HCT116 (cell line): ENCODE measurements around the gene DCTD. TPM values are rescaled to one million over a fixed set of nuclear protein-coding genes. Genes with fewer than 3 reads are reported as not detected.

Experiments
- ATAC-seq: fragments of 200-7000 bp; cut with Tn5 transposase; 2 replicates; pipeline ENCODE4 v1.9.1; 2020; ENCODE audit warnings: mild to moderate bottlenecking, moderate library complexity
- BruUV-seq: library from RNA; stranded (reverse); fragments of 400-500 nt; replicated peaks from 2 replicates; lab custom pipeline; 2021; lab: Mats Ljungman, UMichigan
- CTCF ChIA-PET: fragments of 300-600 bp; sonication (Branson Sonifier 250); formaldehyde crosslinking; loops from one replicate; lab custom pipeline; 2021; ENCODE audit warnings: antibody characterized with exemption; lab: Charles Lee
- POLR2A ChIA-PET: fragments of 300-600, 350-600 bp; sonication (Branson Sonifier 250); formaldehyde crosslinking; loops from one replicate; lab custom pipeline; 2021; ENCODE audit warnings: antibody characterized with exemption; lab: Charles Lee
- RAD21 ChIA-PET, 2 experiments: fragments of 300-600 bp; sonication (Branson Sonifier 250); formaldehyde crosslinking; loops; one replicate each; lab custom pipeline; 2023; ENCODE audit warnings: low total read pairs in 2 of 2; ENCODE audit not compliant: uncharacterized antibody in 2 of 2, unreplicated experiment in 2 of 2, low non-redundant PET in 1 of 2; lab: Charles Lee
- DNase-seq: peaks from one replicate; pipeline ENCODE4 v3.0.0-alpha.2; 2010; ENCODE audit warnings: low read depth, low spot score
- H2AFZ ChIP-seq: fragments of 200-600 bp; shearing (Covaris generic), sonication (generic); 2 replicates; pipeline ENCODE4 v1.6.1; 2017; ENCODE audit warnings: low read depth, mixed run types, mixed read lengths, antibody characterized with exemption, low read length; ENCODE audit not compliant: poor library complexity, severe bottlenecking
- H3K27ac ChIP-seq: 2 replicates; pipeline ENCODE4 v1.5.1; 2012; ENCODE audit warnings: low read depth, low read length
- H3K27me3 ChIP-seq: fragments of 200-600 bp; sonication (generic); 2 replicates; pipeline ENCODE4 v1.6.1; 2016; ENCODE audit warnings: mixed run types, low read length, mixed read lengths; ENCODE audit not compliant: insufficient read depth
- H3K36me3 ChIP-seq, 2 experiments: fragments of 200-500 bp in 1 of 2; fragments of 200-600 bp in 1 of 2; sonication (Bioruptor generic) in 1 of 2; sonication (generic) in 1 of 2; 2 replicates each; pipeline versions ENCODE4 v1.5.1 to v1.6.1; 2014 to 2016; ENCODE audit warnings: low read length in 2 of 2, inconsistent platforms in 1 of 2, mixed read lengths in 1 of 2, mixed run types in 1 of 2; ENCODE audit not compliant: insufficient read depth in 2 of 2, control insufficient read depth in 1 of 2
- H3K4me1 ChIP-seq, 2 experiments: fragments of 200-600 bp in 1 of 2; sonication (generic) in 1 of 2; 2 replicates each; pipeline versions ENCODE4 v1.5.1 to v1.6.1; 2012 to 2017; ENCODE audit warnings: low read length in 2 of 2, inconsistent platforms in 1 of 2, mild to moderate bottlenecking in 1 of 2, mixed read lengths in 1 of 2, mixed run types in 1 of 2, moderate library complexity in 1 of 2; ENCODE audit not compliant: insufficient read depth in 2 of 2, control insufficient read depth in 1 of 2
- H3K4me2 ChIP-seq: fragments of 200-600 bp; sonication (generic); 2 replicates; pipeline ENCODE4 v1.6.1; 2017; ENCODE audit warnings: mixed run types, low read length, mixed read lengths
- H3K4me3 ChIP-seq, 2 experiments: fragments of 200-600 bp in 1 of 2; sonication (generic) in 1 of 2; replicated peaks in 1 of 2; 2 replicates each; pipeline ENCODE4 v1.5.1; 2011 to 2016; ENCODE audit warnings: low read length in 2 of 2, control low read depth in 1 of 2, low read depth in 1 of 2, mild to moderate bottlenecking in 1 of 2, mixed read lengths in 1 of 2, mixed run types in 1 of 2
- H3K79me2 ChIP-seq: fragments of 200-600 bp; sonication (generic); 2 replicates; pipeline ENCODE4 v1.6.1; 2017; ENCODE audit warnings: mild to moderate bottlenecking, mixed run types, low read length, moderate library complexity, mixed read lengths; ENCODE audit not compliant: insufficient read depth
- H3K9ac ChIP-seq: fragments of 200-600 bp; sonication (generic); 2 replicates; pipeline ENCODE4 v1.6.1; 2016; ENCODE audit warnings: low read length, mixed read lengths
- H3K9me2 ChIP-seq: fragments of 200-600 bp; sonication (generic), shearing (Covaris generic); 2 replicates; pipeline ENCODE4 v1.6.1; 2017; ENCODE audit warnings: mixed run types, mild to moderate bottlenecking, moderate library complexity; ENCODE audit not compliant: insufficient read depth
- H3K9me3 ChIP-seq, 2 experiments: fragments of 200-500 bp in 1 of 2; fragments of 200-600 bp in 1 of 2; sonication (Bioruptor generic) in 1 of 2; sonication (generic) in 1 of 2; 2 replicates each; pipeline ENCODE4 v1.6.1; 2014 to 2017; ENCODE audit warnings: low read length in 2 of 2, mixed read lengths in 2 of 2, inconsistent platforms in 1 of 2, low read depth in 1 of 2, mild to moderate bottlenecking in 1 of 2, mixed run types in 1 of 2, moderate library complexity in 1 of 2; ENCODE audit not compliant: control insufficient read depth in 1 of 2, insufficient read depth in 1 of 2
- H4K20me1 ChIP-seq: fragments of 200-600 bp; sonication (generic), shearing (Covaris generic); 2 replicates; pipeline ENCODE4 v1.6.1; 2017; ENCODE audit warnings: mixed run types, mild to moderate bottlenecking, moderate library complexity; ENCODE audit not compliant: insufficient read depth
- CTCF ChIP-seq, 3 experiments: fragments of 200-600 bp in 1 of 3; sonication (generic) in 1 of 3; IDR thresholded peaks in 2 of 3; conservative IDR thresholded peaks in 1 of 3; 2 replicates each; pipeline ENCODE4 v1.5.1; 2012 to 2017; ENCODE audit warnings: low read depth in 2 of 3, low read length in 2 of 3, antibody characterized with exemption in 1 of 3, borderline replicate concordance in 1 of 3, control low read depth in 1 of 3, mild to moderate bottlenecking in 1 of 3, mixed read lengths in 1 of 3, mixed run types in 1 of 3, moderate library complexity in 1 of 3; ENCODE audit not compliant: insufficient read depth in 1 of 3
- EGR1 ChIP-seq: IDR thresholded peaks from 2 replicates; pipeline ENCODE4 v1.6.1; 2012; ENCODE audit warnings: low read depth
- ELF1 ChIP-seq: IDR thresholded peaks from 2 replicates; pipeline ENCODE4 v1.6.1; 2012; ENCODE audit warnings: low read depth, borderline replicate concordance
- EZH2 ChIP-seq: fragments of 200-600 bp; sonication (generic); IDR thresholded peaks from 2 replicates; pipeline ENCODE4 v1.6.1; 2017; ENCODE audit warnings: antibody characterized with exemption, mixed run types
- EZH2phosphoT487 ChIP-seq: fragments of 200-600 bp; IDR thresholded peaks from 2 replicates; pipeline ENCODE4 v1.6.1; 2018; ENCODE audit warnings: antibody characterized with exemption, borderline replicate concordance
- FOSL1 ChIP-seq: IDR thresholded peaks from 2 replicates; pipeline ENCODE4 v1.6.1; 2012; ENCODE audit warnings: low read depth
- RAD21 ChIP-seq: IDR thresholded peaks from 2 replicates; pipeline ENCODE4 v1.6.1; 2012; ENCODE audit warnings: low read depth, mild to moderate bottlenecking
- REST ChIP-seq: IDR thresholded peaks from 2 replicates; pipeline ENCODE4 v1.6.1; 2012; ENCODE audit warnings: low read depth
- SIN3A ChIP-seq: IDR thresholded peaks from 2 replicates; pipeline ENCODE4 v1.6.1; 2012; ENCODE audit warnings: low read depth
- SRF ChIP-seq: IDR thresholded peaks from 2 replicates; pipeline ENCODE4 v1.6.1; 2012; ENCODE audit warnings: low read depth
- TCF7L2 ChIP-seq: IDR thresholded peaks from 2 replicates; pipeline ENCODE4 v1.7.0; 2011; ENCODE audit warnings: borderline replicate concordance, inconsistent platforms; ENCODE audit not compliant: insufficient read depth, insufficient read length; ENCODE audit errors: extremely low read depth
- ZFX ChIP-seq: fragments of 450-650 bp; IDR thresholded peaks from 2 replicates; pipeline ENCODE4 v1.6.1; 2017
- intact Hi-C: fragments of 100-400 bp; cut with micrococcal nuclease; formaldehyde crosslinking; loops from 2 replicates; pipeline ENCODE4 v1.10.0; 2022
- total RNA-seq: library from RNA; stranded (reverse); gene quantifications from one replicate; pipeline ENCODE4 v1.2.1, GENCODE V29; 2021; ENCODE audit not compliant: unreplicated experiment

Gene DCTD
- total RNA-seq, 1 experiment from 2014 or later: 96.3 TPM

- intact Hi-C loops: no loop called here
- no peaks in the 10 kb centered on the region for H3K27me3 ChIP-seq
- RAD21 ChIA-PET: no interaction called here
- H3K4me3 ChIP-seq: no peak overlapping the region
- no peaks in the 10 kb centered on the region for H3K9me2 ChIP-seq
- H2AFZ ChIP-seq: no peak overlapping the region
- POLR2A ChIA-PET: no interaction called here
- no peaks in the 10 kb centered on the region for H3K79me2 ChIP-seq
- no peak overlapping the region for H3K27ac ChIP-seq
- H3K36me3 ChIP-seq: peaks cover 6 to 52% of the 10 kb centered on the region in 2 experiments
- TF ChIP-seq REST: no peak
- CTCF ChIA-PET: no interaction called here
- no peaks in the 10 kb centered on the region for H4K20me1 ChIP-seq
- H3K9ac ChIP-seq: no peak overlapping the region
- DNase-seq (no peak), ATAC-seq (no peak)
- no peaks in the 10 kb centered on the region for H3K4me1 ChIP-seq
- no TSS peak for BruUV-seq
- peaks cover 15 to 16% of the 10 kb centered on the region in 2 experiments; a peak in 3 of 4 replicates for H3K9me3 ChIP-seq
- H3K4me2 ChIP-seq: no peak overlapping the region
Measured at GRCh38 chr4:182885022-182885737, 32.0 kb downstream of the DCTD start.

- Histone ChIP-seq H3K4me3 (no peak overlapping the region), H4K20me1 (no peaks in the 10 kb centered on the region), H3K4me1 (no peaks in the 10 kb centered on the region), H2AFZ (no peak overlapping the region), H3K9me3 (peaks cover 15 to 16% of the 10 kb centered on the region in 2 experiments; a peak in 3 of 4 replicates), H3K27ac (no peak overlapping the region), H3K36me3 (peaks cover 2 to 51% of the 10 kb centered on the region in 2 experiments), H3K9ac (no peak overlapping the region), H3K4me2 (no peak overlapping the region), H3K79me2 (no peaks in the 10 kb centered on the region), H3K9me2 (no peaks in the 10 kb centered on the region), H3K27me3 (no peaks in the 10 kb centered on the region)
- BruUV-seq: no TSS peak
- ATAC-seq (no peak), DNase-seq (no peak)
- ChIA-PET RAD21 (no interaction called here), CTCF (no interaction called here), POLR2A (no interaction called here)
- intact Hi-C loops: no loop called here
- TF ChIP-seq SIN3A (no peak), EZH2 (no peak), ELF1 (no peak), FOSL1 (no peak), CTCF (IDR thresholded peaks at IDR 0.05 in 2 of 3, conservative IDR thresholded peaks at IDR 0.05 in 1 of 3; ENCODE audit: borderline replicate concordance in 1 of 3, insufficient read depth in 1 of 3, low read depth in 2 of 3, low read length in 2 of 3) (no peak), RAD21 (no peak), ZFX (no peak), SRF (no peak), EZH2phosphoT487 (no peak), EGR1 (no peak), TCF7L2 (no peak)
Measured at GRCh38 chr4:182884040-182884439, 33.1 kb downstream of the DCTD start.
